CD4-positive, alpha-beta T cell (primary cell): ENCODE results near the gene HIF1A. TPM values are rescaled to one million over a fixed set of nuclear protein-coding genes. Genes with fewer than 3 reads are reported as not detected.
A peak's percentile ranks its signal among the peaks of the same experiment; 100 is the strongest.

Experiments used
- ATAC-seq: fragments of 200-7000 bp; cut with Tn5 transposase; one replicate; pipeline ENCODE4 v1.10.0; 2022; ENCODE audit warnings: mild to moderate bottlenecking; ENCODE audit not compliant: poor library complexity
- CTCF ChIA-PET: fragments of 350-600 bp; sonication (Branson Sonifier 250); formaldehyde crosslinking; loops from one replicate; lab custom pipeline; 2021; ENCODE audit warnings: antibody characterized with exemption, inconsistent platforms; lab: Charles Lee
- POLR2A ChIA-PET: fragments of 350-600 bp; sonication (Branson Sonifier 250); formaldehyde crosslinking; loops from one replicate; lab custom pipeline; 2021; ENCODE audit warnings: antibody characterized with exemption, inconsistent platforms; lab: Charles Lee
- DNase-seq, 14 experiments: peaks; one replicate each; pipeline ENCODE4 v3.0.0-alpha.2; 2013 to 2020; ENCODE audit warnings: mixed read lengths in 2 of 14
- H3K27ac ChIP-seq, 2 donors: one replicate each; pipeline versions ENCODE4 v1.5.1 to v1.7.0; 2013; ENCODE audit warnings: low read length in 2 of 2, low read depth in 1 of 2, mild to moderate bottlenecking in 1 of 2
- H3K27me3 ChIP-seq, 2 experiments: 1 replicate in 1 of 2; 2 replicates in 1 of 2; pipeline versions ENCODE4 v1.6.1 to v1.7.0; 2013; ENCODE audit warnings: low read length in 2 of 2, control low read depth in 1 of 2, mild to moderate bottlenecking in 1 of 2, moderate library complexity in 1 of 2; ENCODE audit not compliant: insufficient read depth in 2 of 2, control insufficient read depth in 1 of 2
- H3K36me3 ChIP-seq: one replicate; pipeline ENCODE4 v1.6.1; 2013; ENCODE audit warnings: low read length, control low read depth; ENCODE audit not compliant: insufficient read depth
- H3K4me1 ChIP-seq: one replicate; pipeline ENCODE4 v1.6.1; 2013; ENCODE audit warnings: low read length, control low read depth; ENCODE audit not compliant: insufficient read depth
- H3K4me3 ChIP-seq: one replicate; pipeline ENCODE4 v1.5.1; 2013; ENCODE audit warnings: mild to moderate bottlenecking, low read length, moderate library complexity
- H3K9me3 ChIP-seq, 2 experiments: 1 replicate in 1 of 2; 2 replicates in 1 of 2; pipeline versions ENCODE4 v1.6.1 to v1.7.0; 2013; ENCODE audit warnings: low read length in 2 of 2, mild to moderate bottlenecking in 2 of 2, control low read depth in 1 of 2, moderate library complexity in 1 of 2; ENCODE audit not compliant: control insufficient read depth in 1 of 2, insufficient read depth in 1 of 2
- H3K27ac Mint-ChIP-seq: one replicate; pipeline ENCODE4 v1.8.0; 2020; ENCODE audit warnings: mixed read lengths
- H3K27me3 Mint-ChIP-seq: one replicate; pipeline ENCODE4 v1.8.0; 2021; ENCODE audit warnings: mixed read lengths
- H3K36me3 Mint-ChIP-seq: one replicate; pipeline ENCODE4 v1.8.0; 2021; ENCODE audit warnings: low read depth, mixed read lengths
- H3K4me1 Mint-ChIP-seq: one replicate; pipeline ENCODE4 v1.8.0; 2021; ENCODE audit warnings: low read depth, mixed read lengths
- H3K4me3 Mint-ChIP-seq: one replicate; pipeline ENCODE4 v1.8.0; 2020; ENCODE audit warnings: mild to moderate bottlenecking, mixed read lengths
- H3K9me3 Mint-ChIP-seq: one replicate; pipeline ENCODE4 v1.8.0; 2020; ENCODE audit warnings: mixed read lengths
- intact Hi-C, 2 experiments: fragments of 100-400 bp; cut with DNase I in 1 of 2; cut with micrococcal nuclease in 1 of 2; formaldehyde crosslinking; loops; one replicate each; pipeline versions ENCODE4 v1.15.1 to v1.9.0; 2023 to 2025; cut with DNase I, micrococcal nuclease
- total RNA-seq, 174 experiments: library from RNA in 2 of 174; stranded (reverse) in 2 of 174; gene quantifications; one replicate each; pipeline ENCODE4 v1.2.3 and lab custom pipeline; 2021 to 2026
- TF ChIP-seq, protein P1 (sequence below): fragments of 200-600 bp; IDR thresholded peaks from one replicate; pipeline ENCODE4 v1.8.0; 2022; ENCODE audit warnings: antibody characterized with exemption, mild to moderate bottlenecking

Gene HIF1A
- total RNA-seq, 2 experiments from 2014 or later, result 350 to 369 TPM

GRCh38 chr14:61695695-61696527 lies 598 bp downstream of the HIF1A start:
- no peaks in the 10 kb centered on the region for H3K27me3 ChIP-seq
- peaks cover 73% of the 10 kb centered on the region for H3K4me1 Mint-ChIP-seq
- H3K4me3 ChIP-seq, result peak overlapping the region; percentile 90
- ChIA-PET POLR2A (interaction anchor here (0.6 to 3.2 kb wide), 32 partner anchors 8 to 1447 kb away, joined by 3 to 27 read pairs (median 4); partner anchors contain the start of genes PPM1A and SNAPC1), CTCF (interaction anchor here (1.5 kb wide), 1 partner anchor 171 kb away, joined by 3 read pairs; no protein-coding TSS in a partner anchor)
- H3K9me3 Mint-ChIP-seq, result no peaks in the 10 kb centered on the region
- DNase-seq (peak; percentile 13 to 74 (median 28)), ATAC-seq (no peak)
- H3K27me3 Mint-ChIP-seq, result no peaks in the 10 kb centered on the region
- peak overlapping the region; percentile 97 for H3K27ac Mint-ChIP-seq
- H3K9me3 ChIP-seq, result no peaks in the 10 kb centered on the region
- H3K4me3 Mint-ChIP-seq, result peak overlapping the region; percentile 98
- no peaks in the 10 kb centered on the region for H3K36me3 ChIP-seq
- TF ChIP-seq, protein P1, sequence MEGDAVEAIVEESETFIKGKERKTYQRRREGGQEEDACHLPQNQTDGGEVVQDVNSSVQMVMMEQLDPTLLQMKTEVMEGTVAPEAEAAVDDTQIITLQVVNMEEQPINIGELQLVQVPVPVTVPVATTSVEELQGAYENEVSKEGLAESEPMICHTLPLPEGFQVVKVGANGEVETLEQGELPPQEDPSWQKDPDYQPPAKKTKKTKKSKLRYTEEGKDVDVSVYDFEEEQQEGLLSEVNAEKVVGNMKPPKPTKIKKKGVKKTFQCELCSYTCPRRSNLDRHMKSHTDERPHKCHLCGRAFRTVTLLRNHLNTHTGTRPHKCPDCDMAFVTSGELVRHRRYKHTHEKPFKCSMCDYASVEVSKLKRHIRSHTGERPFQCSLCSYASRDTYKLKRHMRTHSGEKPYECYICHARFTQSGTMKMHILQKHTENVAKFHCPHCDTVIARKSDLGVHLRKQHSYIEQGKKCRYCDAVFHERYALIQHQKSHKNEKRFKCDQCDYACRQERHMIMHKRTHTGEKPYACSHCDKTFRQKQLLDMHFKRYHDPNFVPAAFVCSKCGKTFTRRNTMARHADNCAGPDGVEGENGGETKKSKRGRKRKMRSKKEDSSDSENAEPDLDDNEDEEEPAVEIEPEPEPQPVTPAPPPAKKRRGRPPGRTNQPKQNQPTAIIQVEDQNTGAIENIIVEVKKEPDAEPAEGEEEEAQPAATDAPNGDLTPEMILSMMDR, result no peak
- peaks cover 14% of the 10 kb centered on the region for H3K4me1 ChIP-seq
- intact Hi-C loops, result loop anchor here (1.0 to 10.0 kb wide), 9 partner anchors 25 to 1451 kb away; partner anchors contain the start of gene PPM1A (in 1 of the 2)
- H3K27ac ChIP-seq, result peak overlapping the region; percentile 89 to 91
- H3K36me3 Mint-ChIP-seq, result peaks cover 17% of the 10 kb centered on the region

- DNase-seq (no peak), ATAC-seq (no peak)
- Histone ChIP-seq H3K27ac (no peak overlapping the region), H3K4me3 (peak overlapping the region; percentile 90), H3K9me3 (no peaks in the 10 kb centered on the region), H3K36me3 (no peaks in the 10 kb centered on the region), H3K27me3 (no peaks in the 10 kb centered on the region), H3K4me1 (peaks cover 12% of the 10 kb centered on the region)
- intact Hi-C loops, result loop anchor here (5.0 to 10.0 kb wide), 6 partner anchors 35 to 1452 kb away; partner anchors contain the start of gene PPM1A (in 1 of the 2)
- peaks cover 17% of the 10 kb centered on the region for H3K36me3 Mint-ChIP-seq
- H3K4me3 Mint-ChIP-seq, result peak overlapping the region; percentile 98
- H3K27ac Mint-ChIP-seq, result peak overlapping the region; percentile 97
- H3K9me3 Mint-ChIP-seq, result no peaks in the 10 kb centered on the region
- no peaks in the 10 kb centered on the region for H3K27me3 Mint-ChIP-seq
- H3K4me1 Mint-ChIP-seq, result peaks cover 68% of the 10 kb centered on the region
- TF ChIP-seq, protein P1, result no peak
- POLR2A ChIA-PET, result interaction anchor here (0.8 to 1.2 kb wide), 3 partner anchors 9 to 213 kb away, joined by 3 to 4 read pairs (median 3); partner anchors contain the start of gene SNAPC1
- CTCF ChIA-PET, result no interaction called here
These were observed 1.5 kb downstream of the HIF1A start for GRCh38 chr14:61696753-61697318.

DNA sequence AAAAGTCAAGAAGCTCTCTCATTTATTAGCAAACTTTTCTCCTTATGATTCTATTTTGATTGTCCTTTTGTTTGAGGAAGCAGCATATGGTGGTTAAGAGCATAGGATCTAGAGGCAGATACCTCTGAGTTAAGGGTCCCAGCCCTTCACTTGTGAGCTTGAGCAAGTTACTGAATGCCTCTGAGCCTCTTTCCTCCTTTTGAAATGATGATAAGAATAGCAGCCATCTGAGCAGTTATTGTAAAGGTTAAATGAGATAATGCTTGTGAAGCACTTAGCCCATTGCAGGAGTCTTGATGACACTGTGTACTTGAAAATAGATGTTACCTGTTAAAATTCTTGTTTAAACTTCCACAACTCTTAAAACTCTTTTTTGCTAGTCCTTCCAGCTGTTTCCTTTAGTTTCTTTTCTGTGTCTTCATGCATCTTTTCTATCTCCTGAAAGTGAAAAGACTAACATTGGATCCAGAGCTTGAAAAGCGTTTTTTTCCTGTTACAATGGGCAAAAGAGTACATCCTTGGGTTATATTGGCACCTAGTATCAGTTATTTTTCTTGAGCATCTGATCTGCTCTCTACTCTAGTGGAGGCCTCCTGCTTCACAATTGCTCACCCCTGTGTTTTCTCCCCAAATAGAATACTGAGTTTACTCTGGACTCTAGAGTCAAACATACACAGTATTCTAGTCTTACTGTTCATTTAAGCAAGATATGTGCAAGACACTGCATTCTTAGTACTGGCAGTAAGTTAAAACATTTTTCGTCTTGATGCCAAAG lies 3.1 kb downstream of the HIF1A start:
- Mint-ChIP-seq H3K4me1 (peaks cover 72% of the 10 kb centered on the region), H3K4me3 (peak overlapping the region; percentile 98), H3K27ac (peak overlapping the region; percentile 97), H3K27me3 (no peaks in the 10 kb centered on the region), H3K9me3 (no peaks in the 10 kb centered on the region), H3K36me3 (peaks cover 17% of the 10 kb centered on the region)
- TF ChIP-seq, protein P1, result no peak
- no peak overlapping the region for H3K27ac ChIP-seq
- intact Hi-C loops, result loop anchor here (2.0 to 10.0 kb wide), 7 partner anchors 14 to 1454 kb away; partner anchors contain the start of gene PPM1A (in 1 of the 2)
- ChIA-PET POLR2A (interaction anchor here (0.6 to 1.4 kb wide), 10 partner anchors 12 to 224 kb away, joined by 3 to 5 read pairs (median 4); no protein-coding TSS in a partner anchor), CTCF (no interaction called here)
- no peak for DNase-seq
- no peak for ATAC-seq
- H3K27me3 ChIP-seq, result no peaks in the 10 kb centered on the region
- H3K9me3 ChIP-seq, result no peaks in the 10 kb centered on the region
- peaks cover 16% of the 10 kb centered on the region for H3K4me1 ChIP-seq
- no peaks in the 10 kb centered on the region for H3K36me3 ChIP-seq
- peak overlapping the region; percentile 90 for H3K4me3 ChIP-seq
